GM21526 (cell line): ENCODE data around the gene SRRM2.

Source experiments
- ATAC-seq: cut with Tn5 transposase; IDR thresholded peaks from one replicate; pipeline ENCODE4 v1.9.1; 2021; ENCODE audit warnings: moderate library complexity; ENCODE audit not compliant: unreplicated experiment, low FRiP score

SRRM2 gene

DNA sequence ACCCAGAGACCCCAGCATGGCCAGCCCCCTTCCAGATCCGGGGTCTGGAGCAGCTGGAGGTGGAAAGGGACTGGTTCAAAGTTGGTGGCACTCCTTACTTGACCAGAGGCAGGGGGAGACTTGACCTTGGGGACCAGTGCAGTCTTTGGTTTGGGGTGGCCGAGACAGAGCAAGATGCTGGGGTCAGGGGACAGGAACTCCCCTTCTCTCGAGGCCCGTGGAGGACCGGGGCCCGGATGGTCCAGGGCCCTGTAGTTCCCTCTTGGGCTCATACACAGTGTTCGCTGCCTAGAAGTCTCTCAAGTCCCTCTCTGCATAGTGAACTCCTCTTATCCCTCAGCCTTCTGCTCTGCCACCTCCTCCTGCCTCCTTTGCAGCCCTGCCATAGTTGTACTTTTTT is 35.5 kb downstream of the SRRM2 start:
- no peak for ATAC-seq

DNA sequence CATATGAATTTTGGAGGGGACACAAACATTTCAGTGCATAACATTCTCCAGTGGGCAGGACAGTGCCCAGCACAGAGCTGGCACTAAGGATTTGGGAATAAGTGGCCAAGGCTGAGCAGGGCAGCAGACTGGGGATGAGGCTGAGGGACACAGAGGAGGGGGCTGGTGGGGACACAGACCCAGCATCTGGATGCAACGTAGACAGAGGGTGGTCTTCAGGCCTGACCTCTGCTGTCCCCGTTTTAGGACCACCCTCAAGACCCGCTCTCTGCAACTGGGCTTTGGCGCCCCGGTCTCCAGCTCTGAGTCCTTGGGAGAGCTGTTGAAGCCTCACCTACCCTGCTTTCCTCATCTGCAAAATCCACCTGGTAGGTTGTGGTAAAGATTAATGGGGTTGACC is 38.2 kb downstream of the SRRM2 start:
- no peak for ATAC-seq

DNA sequence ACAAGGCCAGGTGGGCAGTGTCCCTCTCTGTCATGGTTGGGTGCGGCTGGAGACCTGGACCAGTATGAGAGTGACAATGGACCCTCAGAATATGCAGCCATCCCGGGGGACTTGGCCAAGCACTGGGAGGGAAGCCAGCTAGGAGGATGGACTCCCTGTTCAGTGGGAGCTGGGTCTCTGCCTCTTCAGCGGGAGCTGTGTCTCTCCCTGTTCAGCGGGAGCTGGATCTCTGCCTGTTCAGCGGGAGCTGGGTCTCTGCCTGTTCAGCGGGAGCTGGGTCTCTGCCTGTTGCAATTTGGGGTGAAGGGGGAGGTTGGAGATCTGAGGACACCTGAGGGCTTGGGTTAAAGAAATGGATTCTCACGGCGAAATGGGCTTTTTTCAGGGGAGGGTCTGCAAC is 38.7 kb downstream of the SRRM2 start:
- no peak for ATAC-seq

DNA sequence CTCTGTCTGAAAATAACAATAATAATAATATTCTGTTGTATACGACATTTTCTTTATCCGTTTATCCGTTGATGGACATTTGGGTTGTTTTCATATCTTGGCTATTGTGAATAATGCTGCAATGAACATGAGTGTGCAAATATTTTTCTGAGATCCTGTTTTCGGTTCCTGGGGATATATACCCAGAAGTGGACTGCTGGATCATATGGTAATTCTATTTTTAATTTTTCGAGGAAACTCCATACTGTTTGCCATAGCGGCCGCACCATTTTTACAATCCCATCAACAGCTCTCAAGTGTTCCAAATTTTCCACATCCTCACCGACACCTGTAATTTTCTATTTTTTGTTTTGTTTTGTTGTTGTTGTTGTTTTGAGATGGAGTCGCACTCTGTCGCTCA is 40.5 kb downstream of the SRRM2 start:
- ATAC-seq: no peak

DNA sequence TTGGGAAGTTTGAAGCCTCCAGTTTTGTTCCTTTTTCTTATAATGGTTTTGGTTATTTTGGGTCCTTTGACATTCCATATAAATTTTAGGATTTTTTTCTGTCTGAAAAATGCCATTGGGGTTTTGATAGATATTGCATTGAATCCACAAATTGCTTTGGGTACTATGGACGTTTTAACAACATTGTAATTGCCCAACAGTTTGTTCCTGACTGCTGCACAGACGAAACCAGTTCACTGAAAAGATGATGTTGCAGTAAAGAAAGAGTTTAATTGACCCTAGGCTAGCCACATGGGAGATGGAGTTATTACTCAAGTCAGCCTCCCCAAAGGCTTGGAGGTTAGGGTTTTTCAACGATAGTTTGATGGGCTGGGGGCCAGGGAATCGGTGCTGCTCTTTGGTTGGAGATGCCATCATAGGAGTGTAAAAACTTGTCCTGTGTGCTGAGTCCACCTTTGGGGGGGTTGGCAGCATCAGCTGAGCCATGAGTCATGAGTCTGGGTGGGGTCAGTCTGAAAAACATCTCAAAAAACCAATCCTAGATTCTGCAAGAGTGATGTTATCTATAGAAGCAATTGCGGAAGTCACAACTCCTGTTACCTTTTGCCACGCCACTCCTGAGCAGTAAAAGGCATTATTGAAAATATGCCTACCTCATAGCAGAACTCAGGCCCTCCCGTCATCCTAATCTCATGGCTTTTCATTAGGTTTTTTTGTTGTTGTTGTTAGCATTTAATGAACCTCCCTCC is 43.1 kb downstream of the SRRM2 start:
- no peak for ATAC-seq

DNA sequence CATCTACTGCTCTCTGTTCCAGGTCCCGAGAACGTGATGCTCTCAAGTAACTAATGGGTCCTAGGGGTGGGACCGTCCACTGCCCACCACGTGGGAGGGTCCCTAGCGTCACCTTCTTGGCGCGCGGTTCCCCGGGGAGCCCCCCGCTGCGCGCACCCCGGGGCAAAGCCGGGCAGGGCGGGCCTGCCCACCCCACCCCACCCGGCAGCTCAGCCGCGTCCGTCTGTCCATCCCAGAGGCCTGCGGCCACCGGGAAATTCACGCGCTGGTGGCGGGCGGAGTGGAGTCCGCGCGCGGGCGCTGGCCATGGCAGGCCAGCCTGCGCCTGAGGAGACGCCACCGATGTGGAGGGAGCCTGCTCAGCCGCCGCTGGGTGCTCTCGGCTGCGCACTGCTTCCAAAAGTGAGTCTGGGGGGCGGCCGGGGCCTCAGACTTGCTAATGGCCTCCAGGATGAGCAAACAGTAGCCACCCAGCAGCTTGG is 46.3 kb downstream of the SRRM2 start:
- ATAC-seq: no peak

DNA sequence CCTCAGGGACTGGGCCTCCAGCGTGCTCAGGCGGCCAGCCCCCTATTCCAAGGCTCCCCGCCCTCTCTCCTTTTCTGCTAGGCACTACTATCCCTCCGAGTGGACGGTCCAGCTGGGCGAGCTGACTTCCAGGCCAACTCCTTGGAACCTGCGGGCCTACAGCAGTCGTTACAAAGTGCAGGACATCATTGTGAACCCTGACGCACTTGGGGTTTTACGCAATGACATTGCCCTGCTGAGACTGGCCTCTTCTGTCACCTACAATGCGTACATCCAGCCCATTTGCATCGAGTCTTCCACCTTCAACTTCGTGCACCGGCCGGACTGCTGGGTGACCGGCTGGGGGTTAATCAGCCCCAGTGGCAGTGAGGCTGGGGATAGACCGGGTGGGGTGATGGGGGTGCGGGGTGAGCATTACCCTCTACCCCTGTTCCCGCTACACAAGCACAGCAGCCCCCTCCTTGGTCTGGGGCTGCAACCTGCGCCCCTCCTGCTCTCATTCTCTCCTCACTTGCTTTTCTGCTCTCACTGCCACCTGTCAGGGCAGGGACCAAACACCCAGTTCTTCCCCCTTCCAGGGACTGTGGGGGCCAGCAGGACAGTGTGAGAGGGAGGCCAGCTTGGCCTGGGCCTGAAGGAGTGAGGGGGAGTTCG is 46.9 kb downstream of the SRRM2 start:
- ATAC-seq: no peak

DNA sequence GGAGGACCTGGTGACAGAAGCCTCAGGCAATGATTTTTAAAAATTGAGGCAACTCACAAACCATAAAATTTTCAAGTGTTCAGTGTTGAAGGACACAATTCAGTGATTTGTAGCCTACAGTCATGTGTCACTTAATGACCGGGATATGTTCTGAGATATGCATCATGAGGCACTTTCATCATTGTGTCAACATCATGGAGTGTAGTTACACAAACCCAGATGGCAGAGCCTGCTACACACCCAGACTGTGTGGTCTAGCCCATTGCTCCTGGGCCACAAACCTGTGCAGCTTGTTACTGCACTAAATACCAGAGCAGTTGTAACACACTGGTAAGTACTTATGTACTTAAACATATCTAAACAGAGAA is 47.4 kb downstream of the SRRM2 start:
- no peak for ATAC-seq

DNA sequence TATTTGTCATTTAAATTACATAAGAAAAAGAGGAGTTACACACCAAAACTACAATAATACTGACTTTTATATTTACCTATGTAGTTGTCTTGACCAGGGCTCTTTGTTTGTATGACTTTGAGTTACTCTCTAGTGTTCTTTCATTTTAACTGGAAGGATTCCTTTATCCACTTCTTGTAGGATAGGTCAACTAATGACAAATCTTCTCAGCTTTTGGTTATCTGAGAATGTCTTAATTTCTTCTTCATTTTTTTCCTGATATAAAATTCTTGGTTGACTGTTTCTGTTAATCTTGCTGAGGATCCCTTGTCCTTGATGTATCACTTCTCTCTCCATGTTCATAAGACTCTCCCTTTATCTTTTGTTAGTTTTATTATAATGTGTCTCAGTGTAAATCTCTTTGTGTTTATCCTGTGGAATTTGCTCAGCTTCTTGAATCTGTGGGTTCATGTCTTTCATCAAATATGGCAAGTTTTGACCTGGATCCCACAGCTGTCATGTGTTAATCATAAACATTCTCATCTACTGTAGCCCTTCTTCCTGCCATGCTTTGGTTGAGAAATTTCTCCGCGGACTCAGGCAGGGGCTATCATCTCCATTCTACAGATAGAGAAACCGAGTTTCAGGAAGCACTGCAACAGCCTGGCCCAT is 51.2 kb downstream of the SRRM2 start:
- no peak for ATAC-seq

DNA sequence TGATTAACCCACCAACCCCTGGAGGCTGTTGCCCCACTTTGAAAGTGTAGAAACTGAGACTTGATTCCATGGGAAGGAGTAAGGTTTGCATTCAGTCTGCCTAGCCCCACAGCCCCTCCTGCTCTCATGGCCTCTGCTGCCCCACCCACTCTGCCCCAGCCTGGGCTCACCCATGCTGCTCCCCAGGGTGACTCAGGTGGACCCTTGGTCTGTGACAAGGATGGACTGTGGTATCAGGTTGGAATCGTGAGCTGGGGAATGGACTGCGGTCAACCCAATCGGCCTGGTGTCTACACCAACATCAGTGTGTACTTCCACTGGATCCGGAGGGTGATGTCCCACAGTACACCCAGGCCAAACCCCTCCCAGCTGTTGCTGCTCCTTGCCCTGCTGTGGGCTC is 52.3 kb downstream of the SRRM2 start:
- no peak for ATAC-seq

DNA sequence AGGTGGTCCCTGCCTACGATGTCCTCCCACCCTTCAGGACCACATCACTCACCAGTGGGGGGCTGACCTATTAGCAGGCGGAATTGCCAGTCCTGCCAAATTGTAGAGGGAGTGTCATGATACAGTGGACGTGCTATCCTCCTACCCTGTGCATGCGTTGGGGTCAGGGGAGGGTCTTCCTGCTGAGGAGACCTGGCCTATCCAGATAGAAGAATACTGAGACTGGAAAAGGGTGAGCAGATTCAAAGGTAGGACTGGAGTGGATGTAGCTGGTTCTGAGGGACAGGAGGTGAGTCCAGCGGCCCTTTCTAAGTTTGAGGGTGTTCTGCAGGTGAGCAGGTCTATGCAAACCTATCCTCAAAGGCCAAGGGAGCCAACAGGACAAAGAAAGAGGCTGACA is 53.8 kb downstream of the SRRM2 start:
- no peak for ATAC-seq

DNA sequence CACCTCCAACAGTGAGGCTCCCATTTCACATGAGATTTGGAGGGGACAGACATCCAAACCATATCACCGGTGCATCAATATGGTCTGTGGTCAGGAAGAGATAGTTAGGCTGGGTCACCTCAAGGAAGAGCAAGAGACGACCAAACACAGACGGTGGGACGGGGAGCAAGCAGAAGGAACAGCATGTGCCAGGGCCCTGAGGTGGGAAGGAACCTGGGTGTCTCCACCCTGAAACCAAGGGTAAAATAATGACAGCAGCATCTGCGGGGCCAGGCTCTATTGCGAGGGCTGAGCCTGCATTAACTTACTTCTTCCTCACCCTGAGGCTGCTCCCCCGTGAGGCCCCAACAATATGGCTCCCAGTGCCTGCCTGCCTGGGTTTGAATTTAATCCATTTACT is 55.7 kb downstream of the SRRM2 start:
- ATAC-seq: no peak

DNA sequence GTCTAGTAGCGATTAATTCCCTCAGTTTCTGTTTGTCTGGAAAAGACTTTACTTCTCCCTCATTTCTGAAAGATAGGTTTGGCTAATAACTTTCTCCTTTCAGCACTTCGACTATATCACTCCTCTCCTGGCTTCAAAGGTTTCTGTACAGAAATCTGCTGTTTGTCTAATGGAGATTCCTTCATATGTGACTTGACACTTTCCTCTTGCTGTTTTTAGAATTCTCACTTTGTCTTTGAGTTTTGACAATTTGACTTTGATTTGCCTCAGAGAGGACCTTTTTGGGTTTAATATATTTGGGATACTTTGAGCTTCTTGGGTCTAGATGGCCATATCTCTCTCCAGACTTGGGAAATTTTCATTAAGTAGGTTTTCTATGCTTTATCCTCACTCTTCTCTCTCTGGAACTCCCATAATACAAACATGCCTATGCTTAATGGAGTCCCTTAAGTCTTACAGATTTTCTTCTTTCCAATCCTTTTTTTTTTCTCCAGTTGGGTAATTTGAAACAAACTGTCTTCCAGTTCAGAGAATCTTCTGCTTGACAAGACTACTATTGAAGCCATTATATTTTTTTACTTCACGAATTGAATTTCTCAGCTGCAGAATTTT is 56.8 kb downstream of the SRRM2 start:
- no peak for ATAC-seq

DNA sequence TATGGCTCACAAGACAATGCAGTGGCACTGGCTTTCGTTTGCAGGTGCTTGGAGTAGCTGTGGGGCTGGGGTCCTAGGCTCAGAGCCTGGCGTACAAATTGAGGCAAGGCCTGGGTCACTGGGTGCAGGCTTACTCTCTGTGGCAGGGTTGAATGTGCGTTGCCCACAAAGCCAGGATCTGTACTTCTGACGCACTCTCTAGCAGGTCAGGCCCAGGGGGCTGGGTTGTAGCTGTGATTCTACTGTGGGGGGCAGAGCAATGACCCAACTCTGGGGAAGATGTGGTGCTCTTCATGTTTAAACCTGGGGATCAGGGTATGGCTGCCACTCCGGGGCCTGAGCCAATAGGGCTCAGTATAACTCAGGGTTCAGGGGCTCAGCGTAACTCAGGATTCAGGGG is 58.2 kb downstream of the SRRM2 start:
- ATAC-seq: no peak

DNA sequence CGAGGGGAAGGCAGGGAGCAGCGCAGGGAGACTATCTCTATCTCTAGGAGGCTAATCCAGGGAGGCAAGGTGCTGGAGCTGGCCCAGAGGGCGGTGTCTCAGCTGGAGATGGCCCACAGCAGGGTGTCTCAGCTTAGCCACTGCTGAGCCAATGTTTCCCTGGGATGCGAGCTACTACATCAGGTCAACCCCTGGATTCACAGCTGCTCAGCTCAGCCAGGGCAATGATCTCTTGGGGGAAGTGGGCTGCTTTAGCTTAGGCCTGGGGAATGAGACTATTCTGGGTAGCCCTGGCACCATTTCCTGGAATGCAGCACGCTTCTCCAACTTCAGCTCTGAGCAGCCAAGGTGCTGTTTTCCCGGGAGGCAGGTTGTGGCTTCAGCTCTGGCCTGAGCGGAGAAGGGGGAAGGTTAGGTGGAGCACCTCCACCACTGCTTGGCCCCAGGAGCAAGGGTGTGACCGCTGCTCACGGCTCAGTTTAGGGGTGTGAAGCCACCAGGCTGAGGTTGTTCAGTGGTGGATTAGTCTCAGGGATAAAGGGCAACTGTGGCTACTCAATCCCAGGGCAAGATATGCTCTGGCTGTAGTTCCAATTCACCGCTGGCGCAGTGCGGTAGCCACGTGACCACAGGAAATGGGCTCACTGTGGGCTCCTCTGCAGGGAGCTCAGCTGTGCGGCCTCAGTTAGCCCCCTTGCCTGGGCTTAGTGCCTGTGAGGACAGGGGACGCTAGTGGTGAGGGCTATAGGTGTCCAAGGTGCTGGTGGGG is 59.4 kb downstream of the SRRM2 start:
- no peak for ATAC-seq

DNA sequence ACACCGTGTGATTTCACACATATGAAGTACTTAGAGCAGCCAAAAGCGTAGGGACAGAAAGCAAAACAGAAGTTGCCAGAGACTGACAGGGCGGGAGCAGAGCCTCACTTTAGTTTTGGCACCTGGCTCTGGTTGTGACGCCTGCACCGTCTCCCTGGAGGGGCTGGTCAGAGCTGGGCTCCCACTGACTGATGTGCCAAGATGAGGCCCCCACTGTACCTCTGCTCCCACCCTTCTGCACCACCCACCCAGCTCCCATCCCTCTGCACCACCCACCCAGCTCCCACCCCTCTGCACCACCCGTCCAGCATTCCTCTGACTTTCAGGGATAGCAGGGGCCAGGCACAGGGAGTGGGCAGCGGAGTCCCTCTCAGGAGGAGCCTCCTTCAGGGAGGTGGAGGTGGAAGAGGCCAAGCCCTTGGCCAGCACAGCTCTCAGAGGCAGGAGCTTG is 61.4 kb downstream of the SRRM2 start:
- no peak for ATAC-seq

DNA sequence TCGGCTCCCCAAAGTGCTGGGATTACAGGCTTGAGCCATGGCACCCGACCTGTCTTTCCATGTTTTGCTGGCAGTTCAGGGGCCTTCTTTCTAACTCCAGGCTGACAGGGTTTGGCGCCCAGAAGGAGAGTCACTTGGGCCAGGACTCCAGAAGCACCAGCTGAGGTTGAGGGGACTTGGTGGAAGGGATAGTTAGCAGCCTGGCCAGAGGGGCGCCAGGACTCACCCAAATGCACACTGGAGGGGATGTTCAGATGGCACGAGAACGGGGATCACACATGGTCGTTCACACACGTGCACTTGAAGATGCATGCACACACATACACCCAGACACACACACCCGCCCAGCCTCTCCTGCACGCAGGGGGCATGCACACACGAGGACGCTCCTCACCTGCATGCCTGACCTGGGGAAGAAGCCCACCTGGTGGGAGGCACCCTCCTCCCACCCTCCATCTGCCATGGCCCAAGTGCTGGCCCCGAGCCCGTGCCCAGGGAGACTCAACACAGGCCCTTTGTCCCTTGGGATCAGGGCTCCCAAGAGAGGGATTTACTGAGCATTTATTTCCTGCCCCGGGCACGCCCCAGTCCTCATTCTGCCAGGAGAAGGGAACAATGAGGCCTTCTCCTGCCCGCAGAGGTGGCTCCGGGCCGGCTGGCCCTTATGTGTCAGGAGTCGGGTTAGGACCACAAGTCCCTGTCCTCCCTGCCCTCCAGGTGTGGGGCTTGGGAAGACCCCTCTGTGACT is 62.3 kb downstream of the SRRM2 start:
- no peak for ATAC-seq

DNA sequence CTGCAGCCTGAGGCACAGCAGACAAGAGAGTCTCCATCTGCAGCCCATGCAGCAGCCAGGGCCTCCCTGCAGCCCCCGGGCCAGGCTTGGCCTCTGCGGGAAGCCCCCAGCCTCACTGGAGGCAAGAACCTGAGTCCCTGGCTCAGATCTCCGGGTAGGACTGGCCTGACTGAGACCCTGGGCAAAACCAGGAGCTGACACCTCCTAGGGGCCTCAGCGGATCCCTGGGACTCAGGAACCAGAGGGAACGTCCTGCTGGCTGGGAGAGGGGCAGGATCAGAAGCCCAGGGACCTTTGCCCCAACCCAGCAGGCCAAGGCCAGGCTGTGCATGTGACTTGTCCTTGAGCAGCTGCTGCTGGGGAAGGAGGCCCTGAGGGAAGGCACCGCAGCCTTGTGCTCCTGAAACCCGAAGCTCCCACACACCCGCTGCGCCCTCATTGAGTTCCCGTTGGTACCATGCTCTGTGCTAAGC is 62.9 kb downstream of the SRRM2 start:
- ATAC-seq: no peak

DNA sequence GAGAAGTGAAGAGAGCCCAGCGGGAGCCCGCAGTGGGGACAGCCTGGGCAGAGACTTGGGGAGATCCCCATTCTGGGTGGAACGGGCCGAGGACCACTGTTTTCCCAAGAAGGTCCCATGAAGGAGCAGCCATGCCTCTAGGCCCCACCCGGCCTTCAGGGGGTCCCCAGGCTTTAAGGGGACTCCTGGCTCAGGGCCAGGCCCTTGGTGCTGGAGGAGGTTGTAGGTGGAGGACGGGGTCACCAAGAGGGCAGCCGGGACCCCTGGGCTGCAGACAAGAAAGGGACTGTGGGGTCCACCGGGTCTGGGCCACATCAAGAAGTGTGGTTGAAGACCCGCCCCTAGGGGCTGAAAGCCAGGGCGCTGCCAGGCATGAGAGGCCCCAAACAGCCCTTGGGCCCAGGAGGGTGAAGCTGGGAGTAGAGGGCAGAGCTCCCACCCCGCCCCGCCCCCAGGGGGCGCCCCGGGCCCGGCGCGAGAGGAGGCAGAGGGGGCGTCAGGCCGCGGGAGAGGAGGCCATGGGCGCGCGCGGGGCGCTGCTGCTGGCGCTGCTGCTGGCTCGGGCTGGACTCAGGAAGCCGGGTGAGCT is 64.4 kb downstream of the SRRM2 start, which contains the start of gene PRSS21:
TSS of gene PRSS21 (plus strand) at position 487 of the 589 bp plus-strand sequence. CDS start at position 519, 32 bp downstream.
- no peak for ATAC-seq
